ENCODE data around the gene UBL3. TPM values are rescaled to one million over a fixed set of nuclear protein-coding genes. Genes with fewer than 3 reads are reported as not detected.

Gene UBL3
- total and polyA plus RNA-seq, 4 donors, result 14.8 to 29.4 (median 22.4) TPM

- intact Hi-C loops (cut with DNase I), result no loop called here
- no peaks in the 10 kb centered on the region for H3K9me3 ChIP-seq (ENCODE audit: control insufficient read depth, low read length)
- DNase-seq (no peak), ATAC-seq (ENCODE audit: low FRiP score) (no peak)
- no peaks in the 10 kb centered on the region for H3K27me3 ChIP-seq (ENCODE audit: control insufficient read depth in 1 of 2, insufficient read depth in 2 of 2, low read length in 1 of 2)
- no peaks in the 10 kb centered on the region for H3K4me1 ChIP-seq (ENCODE audit: control insufficient read depth in 1 of 2, insufficient read depth in 2 of 2, low read length in 2 of 2)
- 93 to 98% methylated on average over 3 of the region's 3 CpGs for WGBS, 2 donors
- no peaks in the 10 kb centered on the region for H3K36me3 ChIP-seq (ENCODE audit: control insufficient read depth in 1 of 2, insufficient read depth in 2 of 2, low read length in 1 of 2)
- H3K27ac ChIP-seq (ENCODE audit: low read depth in 1 of 2, low read length in 2 of 2), result no peak overlapping the region
- no peak overlapping the region for H3K4me3 ChIP-seq (ENCODE audit: low read length in 2 of 2)
Observed at GRCh38 chr13:29740961-29741360, 109.5 kb downstream of the UBL3 start.

DNA sequence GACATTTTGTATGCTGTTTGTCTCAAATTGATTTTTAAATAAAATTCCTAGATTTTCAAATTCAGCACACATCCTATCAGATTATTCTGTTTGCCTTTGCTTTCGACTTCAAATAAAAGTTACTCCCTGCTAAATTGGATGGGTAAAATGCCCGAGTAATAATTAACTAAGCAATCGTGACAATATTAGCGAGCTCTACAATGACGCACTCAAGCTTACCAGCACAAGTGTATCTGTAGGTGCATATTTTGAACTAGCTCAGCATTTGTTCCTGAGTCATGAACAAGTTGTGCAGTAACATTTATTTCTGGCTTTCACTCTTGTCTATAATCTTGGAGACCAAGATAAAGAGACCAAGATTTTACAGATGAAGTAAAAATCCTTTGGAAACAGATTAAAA, 113.4 kb downstream of the UBL3 start:
- DNase-seq (no peak), ATAC-seq (ENCODE audit: low FRiP score) (no peak)
- Histone ChIP-seq H3K4me3 (ENCODE audit: low read length in 2 of 2) (no peak overlapping the region), H3K36me3 (ENCODE audit: control insufficient read depth in 1 of 2, insufficient read depth in 2 of 2, low read length in 1 of 2) (no peaks in the 10 kb centered on the region), H3K27ac (ENCODE audit: low read depth in 1 of 2, low read length in 2 of 2) (no peak overlapping the region), H3K27me3 (ENCODE audit: control insufficient read depth in 1 of 2, insufficient read depth in 2 of 2, low read length in 1 of 2) (no peaks in the 10 kb centered on the region), H3K9me3 (ENCODE audit: control insufficient read depth, low read length) (no peaks in the 10 kb centered on the region), H3K4me1 (ENCODE audit: control insufficient read depth in 1 of 2, insufficient read depth in 2 of 2, low read length in 2 of 2) (no peaks in the 10 kb centered on the region)
- WGBS, 2 donors, result 95 to 96% methylated on average over 5 of the region's 5 CpGs
- intact Hi-C loops (cut with DNase I), result no loop called here

DNA sequence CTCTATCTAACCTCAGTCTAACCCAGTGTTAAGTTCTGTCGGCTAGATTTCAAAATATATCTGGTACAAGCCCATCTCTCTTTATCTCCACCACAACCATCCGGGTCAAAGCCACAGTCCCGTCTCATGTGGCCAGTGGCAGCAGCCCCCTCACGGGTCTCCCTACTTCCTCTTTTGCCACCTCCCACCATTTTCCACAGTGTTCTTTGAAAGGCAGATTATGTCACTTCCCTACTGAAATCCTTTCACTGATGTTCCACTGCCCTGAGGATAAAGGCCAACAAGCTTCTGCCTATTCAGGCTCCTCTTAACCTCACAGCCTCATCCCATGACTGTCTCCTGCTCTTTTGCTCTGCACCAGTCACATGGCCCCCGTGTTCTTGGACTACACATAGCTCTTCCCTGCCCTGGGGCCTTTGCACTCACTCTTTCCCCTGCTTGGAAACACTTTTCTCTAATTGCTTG, 117.2 kb downstream of the UBL3 start:
- Histone ChIP-seq H3K27me3 (ENCODE audit: control insufficient read depth in 1 of 2, insufficient read depth in 2 of 2, low read length in 1 of 2) (no peaks in the 10 kb centered on the region), H3K27ac (ENCODE audit: low read depth in 1 of 2, low read length in 2 of 2) (no peak overlapping the region), H3K9me3 (ENCODE audit: control insufficient read depth, low read length) (no peaks in the 10 kb centered on the region), H3K4me3 (ENCODE audit: low read length in 2 of 2) (no peak overlapping the region), H3K36me3 (ENCODE audit: control insufficient read depth in 1 of 2, insufficient read depth in 2 of 2, low read length in 1 of 2) (no peaks in the 10 kb centered on the region), H3K4me1 (ENCODE audit: control insufficient read depth in 1 of 2, insufficient read depth in 2 of 2, low read length in 2 of 2) (no peaks in the 10 kb centered on the region)
- 85 to 87% methylated on average over 5 of the region's 5 CpGs for WGBS, 2 donors
- DNase-seq, result no peak
- intact Hi-C loops (cut with DNase I), result no loop called here
- ATAC-seq (ENCODE audit: low FRiP score), result no peak

GRCh38 chr13:29730253-29730652, 120.2 kb downstream of the UBL3 start:
- Histone ChIP-seq H3K27me3 (ENCODE audit: control insufficient read depth in 1 of 2, insufficient read depth in 2 of 2, low read length in 1 of 2) (no peaks in the 10 kb centered on the region), H3K4me1 (ENCODE audit: control insufficient read depth in 1 of 2, insufficient read depth in 2 of 2, low read length in 2 of 2) (no peaks in the 10 kb centered on the region), H3K4me3 (ENCODE audit: low read length in 2 of 2) (no peak overlapping the region), H3K27ac (ENCODE audit: low read depth in 1 of 2, low read length in 2 of 2) (no peak overlapping the region), H3K36me3 (ENCODE audit: control insufficient read depth in 1 of 2, insufficient read depth in 2 of 2, low read length in 1 of 2) (no peaks in the 10 kb centered on the region), H3K9me3 (ENCODE audit: control insufficient read depth, low read length) (no peaks in the 10 kb centered on the region)
- intact Hi-C loops (cut with DNase I), result no loop called here
- no peak for ATAC-seq (ENCODE audit: low FRiP score)
- WGBS, 2 donors, result 68 to 72% methylated on average over 3 of the region's 3 CpGs
- DNase-seq, result no peak

GRCh38 chr13:29722415-29722814, 128.0 kb downstream of the UBL3 start:
- ATAC-seq (ENCODE audit: low FRiP score) (no peak), DNase-seq (no peak)
- WGBS, 2 donors, result 89 to 90% methylated on average over 6 of the region's 6 CpGs

DNA sequence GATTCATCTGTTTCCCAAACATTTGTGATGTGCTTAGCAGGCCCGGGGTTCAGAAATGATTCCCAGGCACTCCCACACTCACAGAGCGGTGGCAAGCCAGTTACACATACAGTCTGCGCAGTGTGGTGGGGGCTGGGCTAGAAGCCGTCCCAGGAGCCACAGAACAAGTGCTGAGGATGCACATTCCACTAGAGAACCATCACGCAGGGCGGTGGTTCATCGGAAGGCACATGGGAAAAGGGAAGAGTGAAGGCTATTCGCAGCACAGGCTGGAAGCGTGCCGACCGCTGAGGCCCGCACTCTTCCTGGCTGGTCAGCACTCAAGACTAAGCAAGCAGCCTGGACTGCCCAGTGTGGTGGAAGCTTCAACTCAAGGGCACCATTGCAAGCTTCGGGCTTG, 128.7 kb downstream of the UBL3 start:
- Histone ChIP-seq H3K4me1 (ENCODE audit: control insufficient read depth in 1 of 2, insufficient read depth in 2 of 2, low read length in 2 of 2) (no peaks in the 10 kb centered on the region), H3K27me3 (ENCODE audit: control insufficient read depth in 1 of 2, insufficient read depth in 2 of 2, low read length in 1 of 2) (no peaks in the 10 kb centered on the region), H3K27ac (ENCODE audit: low read depth in 1 of 2, low read length in 2 of 2) (no peak overlapping the region), H3K4me3 (ENCODE audit: low read length in 2 of 2) (no peak overlapping the region), H3K9me3 (ENCODE audit: control insufficient read depth, low read length) (peaks cover 2% of the 10 kb centered on the region), H3K36me3 (ENCODE audit: control insufficient read depth in 1 of 2, insufficient read depth in 2 of 2, low read length in 1 of 2) (no peaks in the 10 kb centered on the region)
- ATAC-seq (ENCODE audit: low FRiP score) (peak; percentile 34), DNase-seq (no peak)
- intact Hi-C loops (cut with DNase I), result no loop called here
- 77 to 78% methylated on average over 13 of the region's 13 CpGs for WGBS, 2 donors

More at GRCh38 chr13:29722415-29722814, 128.0 kb downstream of the UBL3 start:
- Histone ChIP-seq H3K27ac (ENCODE audit: low read depth in 1 of 2, low read length in 2 of 2) (no peak overlapping the region), H3K27me3 (ENCODE audit: control insufficient read depth in 1 of 2, insufficient read depth in 2 of 2, low read length in 1 of 2) (no peaks in the 10 kb centered on the region), H3K4me1 (ENCODE audit: control insufficient read depth in 1 of 2, insufficient read depth in 2 of 2, low read length in 2 of 2) (no peaks in the 10 kb centered on the region), H3K36me3 (ENCODE audit: control insufficient read depth in 1 of 2, insufficient read depth in 2 of 2, low read length in 1 of 2) (no peaks in the 10 kb centered on the region), H3K4me3 (ENCODE audit: low read length in 2 of 2) (no peak overlapping the region), H3K9me3 (ENCODE audit: control insufficient read depth, low read length) (peaks cover 2% of the 10 kb centered on the region)
- intact Hi-C loops (cut with DNase I), result no loop called here

DNA sequence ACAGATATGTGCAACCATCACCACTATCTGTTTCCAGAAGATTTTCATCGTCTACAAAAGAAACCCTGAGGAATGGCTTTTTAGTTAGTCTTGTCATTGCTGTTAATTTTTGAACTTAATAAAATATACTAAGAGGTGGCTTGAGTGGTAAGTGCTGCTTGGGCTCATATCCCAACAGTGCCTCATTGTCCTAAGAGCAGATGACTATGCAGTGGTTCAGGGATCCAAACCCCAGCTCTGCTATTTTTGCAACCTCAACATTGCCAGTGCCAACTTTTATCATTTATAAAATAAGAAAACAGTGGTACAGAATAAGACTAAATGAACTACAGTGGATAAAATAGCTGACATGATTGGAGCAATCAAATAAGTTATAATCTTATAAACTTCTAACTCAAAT, 131.7 kb downstream of the UBL3 start:
- Histone ChIP-seq H3K36me3 (ENCODE audit: control insufficient read depth in 1 of 2, insufficient read depth in 2 of 2, low read length in 1 of 2) (no peaks in the 10 kb centered on the region), H3K27me3 (ENCODE audit: control insufficient read depth in 1 of 2, insufficient read depth in 2 of 2, low read length in 1 of 2) (no peaks in the 10 kb centered on the region), H3K9me3 (ENCODE audit: control insufficient read depth, low read length) (peaks cover 3% of the 10 kb centered on the region), H3K4me1 (ENCODE audit: control insufficient read depth in 1 of 2, insufficient read depth in 2 of 2, low read length in 2 of 2) (no peaks in the 10 kb centered on the region), H3K27ac (ENCODE audit: low read depth in 1 of 2, low read length in 2 of 2) (no peak overlapping the region), H3K4me3 (ENCODE audit: low read length in 2 of 2) (no peak overlapping the region)
- no peak for ATAC-seq (ENCODE audit: low FRiP score)
- WGBS, 2 donors, result 45 to 57% methylated on average over 1 of the region's 1 CpG
- intact Hi-C loops (cut with DNase I), result no loop called here
- DNase-seq, result no peak

- ATAC-seq (ENCODE audit: low FRiP score) (no peak), DNase-seq (no peak)
- Histone ChIP-seq H3K27me3 (ENCODE audit: control insufficient read depth in 1 of 2, insufficient read depth in 2 of 2, low read length in 1 of 2) (no peaks in the 10 kb centered on the region), H3K9me3 (ENCODE audit: control insufficient read depth, low read length) (peaks cover 3% of the 10 kb centered on the region), H3K36me3 (ENCODE audit: control insufficient read depth in 1 of 2, insufficient read depth in 2 of 2, low read length in 1 of 2) (no peaks in the 10 kb centered on the region), H3K4me1 (ENCODE audit: control insufficient read depth in 1 of 2, insufficient read depth in 2 of 2, low read length in 2 of 2) (no peaks in the 10 kb centered on the region), H3K27ac (ENCODE audit: low read depth in 1 of 2, low read length in 2 of 2) (no peak overlapping the region), H3K4me3 (ENCODE audit: low read length in 2 of 2) (no peak overlapping the region)
- WGBS, 2 donors, result 88 to 92% methylated on average over 3 of the region's 3 CpGs
- intact Hi-C loops (cut with DNase I), result no loop called here
Observed at GRCh38 chr13:29716493-29716892, 133.9 kb downstream of the UBL3 start.

All from aorta (tissue), 5 donors.